ENCODE measurements around the gene KRTAP4-2. TPM values are rescaled to one million over a fixed set of nuclear protein-coding genes. Genes with fewer than 3 reads are reported as not detected.

Gene KRTAP4-2
- total and polyA plus RNA-seq, 2 of the 13 experiments (the other 11 are each of a cell fraction or from before 2014, with no cell fraction given): not detected

DNA sequence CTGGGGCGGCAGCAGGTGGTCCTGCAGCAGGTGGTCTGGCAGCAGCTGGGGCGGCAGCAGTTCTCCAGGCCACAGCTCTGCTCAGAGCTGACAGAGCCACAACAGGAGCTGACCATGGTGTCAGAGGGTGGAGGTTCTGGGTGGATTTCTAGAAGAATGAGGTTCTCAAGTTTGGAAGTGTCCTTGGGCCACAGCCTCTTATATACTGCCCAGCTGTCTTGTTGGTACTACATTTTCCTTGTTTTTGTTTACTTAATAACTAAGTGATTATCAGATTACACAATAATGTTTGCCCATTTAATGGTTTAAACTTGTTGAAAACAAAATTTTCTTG, 28.4 kb downstream of the KRTAP4-2 start, which contains the start of gene KRTAP4-5:
TSS of gene KRTAP4-5 (minus strand) at position 174 of the 334 bp plus-strand sequence. CDS start at position 116, 58 bp downstream.
- in situ Hi-C loops (cut with HindIII; ENCODE audit: extremely low pct_ligation_motif_present, low pct_unique_long_range_greater_than_20kb) (no loop called here), intact Hi-C loops (cut with micrococcal nuclease; ENCODE audit: unreplicated experiment) (no loop called here)
- Histone ChIP-seq H3K4me1 (ENCODE audit: insufficient read depth, low read length) (no peaks in the 10 kb centered on the region), H3K27ac (ENCODE audit: extremely low read length, insufficient read depth, low read length) (no peak within 1 kb of the TSS), H3K27me3 (ENCODE audit: control insufficient read depth in 1 of 2, insufficient read depth in 2 of 2, low read length in 2 of 2) (no peaks in the 10 kb centered on the region; a peak in 1 of 5 replicates), H3K4me2 (ENCODE audit: low read depth, low read length) (no peak within 1 kb of the TSS), H2AFZ (ENCODE audit: low read length) (no peak within 1 kb of the TSS), H3K36me3 (replicated peaks in 1 of 2; ENCODE audit: control insufficient read depth in 1 of 2, insufficient read depth in 2 of 2, low read length in 2 of 2) (no peaks in the 10 kb centered on the region), H3K4me3 (replicated peaks in 1 of 3; ENCODE audit: insufficient read depth in 1 of 3, low read depth in 2 of 3, low read length in 3 of 3) (no peak within 1 kb of the TSS), H4K20me1 (ENCODE audit: insufficient read depth, low read length) (no peaks in the 10 kb centered on the region), H3K9me3 (ENCODE audit: low read length) (no peaks in the 10 kb centered on the region), H3K9ac (ENCODE audit: insufficient read depth, low read depth, low read length) (no peak within 1 kb of the TSS), H3K79me2 (ENCODE audit: insufficient read depth, low read length) (no peaks in the 10 kb centered on the region)
- TF ChIP-seq SMAD9 (CRISPR knock-in tag; IDR thresholded peaks at IDR 0.05) (no peak), ZNF441 (CRISPR knock-in tag; IDR thresholded peaks at IDR 0.05; ENCODE audit: borderline replicate concordance) (no peak), FOXJ3 (CRISPR knock-in tag; IDR thresholded peaks at IDR 0.05; ENCODE audit: borderline replicate concordance) (no peak), AKAP8 (CRISPR knock-in tag; IDR thresholded peaks at IDR 0.05) (no peak), SMAD3 (CRISPR knock-in tag; IDR thresholded peaks at IDR 0.05) (no peak), ZSCAN21 (CRISPR knock-in tag; IDR thresholded peaks at IDR 0.05; ENCODE audit: borderline replicate concordance) (no peak), ZZZ3 (CRISPR knock-in tag; IDR thresholded peaks at IDR 0.05; ENCODE audit: borderline replicate concordance) (no peak), MED1 (CRISPR knock-in tag; IDR thresholded peaks at IDR 0.05) (no peak), BRD4 (CRISPR knock-in tag; IDR thresholded peaks at IDR 0.05) (no peak), ZNF18 (CRISPR knock-in tag; IDR thresholded peaks at IDR 0.05; ENCODE audit: insufficient replicate concordance) (no peak), ZKSCAN1 (IDR thresholded peaks at IDR 0.05; ENCODE audit: low read length) (no peak)
- TF ChIP-seq, protein P1, sequence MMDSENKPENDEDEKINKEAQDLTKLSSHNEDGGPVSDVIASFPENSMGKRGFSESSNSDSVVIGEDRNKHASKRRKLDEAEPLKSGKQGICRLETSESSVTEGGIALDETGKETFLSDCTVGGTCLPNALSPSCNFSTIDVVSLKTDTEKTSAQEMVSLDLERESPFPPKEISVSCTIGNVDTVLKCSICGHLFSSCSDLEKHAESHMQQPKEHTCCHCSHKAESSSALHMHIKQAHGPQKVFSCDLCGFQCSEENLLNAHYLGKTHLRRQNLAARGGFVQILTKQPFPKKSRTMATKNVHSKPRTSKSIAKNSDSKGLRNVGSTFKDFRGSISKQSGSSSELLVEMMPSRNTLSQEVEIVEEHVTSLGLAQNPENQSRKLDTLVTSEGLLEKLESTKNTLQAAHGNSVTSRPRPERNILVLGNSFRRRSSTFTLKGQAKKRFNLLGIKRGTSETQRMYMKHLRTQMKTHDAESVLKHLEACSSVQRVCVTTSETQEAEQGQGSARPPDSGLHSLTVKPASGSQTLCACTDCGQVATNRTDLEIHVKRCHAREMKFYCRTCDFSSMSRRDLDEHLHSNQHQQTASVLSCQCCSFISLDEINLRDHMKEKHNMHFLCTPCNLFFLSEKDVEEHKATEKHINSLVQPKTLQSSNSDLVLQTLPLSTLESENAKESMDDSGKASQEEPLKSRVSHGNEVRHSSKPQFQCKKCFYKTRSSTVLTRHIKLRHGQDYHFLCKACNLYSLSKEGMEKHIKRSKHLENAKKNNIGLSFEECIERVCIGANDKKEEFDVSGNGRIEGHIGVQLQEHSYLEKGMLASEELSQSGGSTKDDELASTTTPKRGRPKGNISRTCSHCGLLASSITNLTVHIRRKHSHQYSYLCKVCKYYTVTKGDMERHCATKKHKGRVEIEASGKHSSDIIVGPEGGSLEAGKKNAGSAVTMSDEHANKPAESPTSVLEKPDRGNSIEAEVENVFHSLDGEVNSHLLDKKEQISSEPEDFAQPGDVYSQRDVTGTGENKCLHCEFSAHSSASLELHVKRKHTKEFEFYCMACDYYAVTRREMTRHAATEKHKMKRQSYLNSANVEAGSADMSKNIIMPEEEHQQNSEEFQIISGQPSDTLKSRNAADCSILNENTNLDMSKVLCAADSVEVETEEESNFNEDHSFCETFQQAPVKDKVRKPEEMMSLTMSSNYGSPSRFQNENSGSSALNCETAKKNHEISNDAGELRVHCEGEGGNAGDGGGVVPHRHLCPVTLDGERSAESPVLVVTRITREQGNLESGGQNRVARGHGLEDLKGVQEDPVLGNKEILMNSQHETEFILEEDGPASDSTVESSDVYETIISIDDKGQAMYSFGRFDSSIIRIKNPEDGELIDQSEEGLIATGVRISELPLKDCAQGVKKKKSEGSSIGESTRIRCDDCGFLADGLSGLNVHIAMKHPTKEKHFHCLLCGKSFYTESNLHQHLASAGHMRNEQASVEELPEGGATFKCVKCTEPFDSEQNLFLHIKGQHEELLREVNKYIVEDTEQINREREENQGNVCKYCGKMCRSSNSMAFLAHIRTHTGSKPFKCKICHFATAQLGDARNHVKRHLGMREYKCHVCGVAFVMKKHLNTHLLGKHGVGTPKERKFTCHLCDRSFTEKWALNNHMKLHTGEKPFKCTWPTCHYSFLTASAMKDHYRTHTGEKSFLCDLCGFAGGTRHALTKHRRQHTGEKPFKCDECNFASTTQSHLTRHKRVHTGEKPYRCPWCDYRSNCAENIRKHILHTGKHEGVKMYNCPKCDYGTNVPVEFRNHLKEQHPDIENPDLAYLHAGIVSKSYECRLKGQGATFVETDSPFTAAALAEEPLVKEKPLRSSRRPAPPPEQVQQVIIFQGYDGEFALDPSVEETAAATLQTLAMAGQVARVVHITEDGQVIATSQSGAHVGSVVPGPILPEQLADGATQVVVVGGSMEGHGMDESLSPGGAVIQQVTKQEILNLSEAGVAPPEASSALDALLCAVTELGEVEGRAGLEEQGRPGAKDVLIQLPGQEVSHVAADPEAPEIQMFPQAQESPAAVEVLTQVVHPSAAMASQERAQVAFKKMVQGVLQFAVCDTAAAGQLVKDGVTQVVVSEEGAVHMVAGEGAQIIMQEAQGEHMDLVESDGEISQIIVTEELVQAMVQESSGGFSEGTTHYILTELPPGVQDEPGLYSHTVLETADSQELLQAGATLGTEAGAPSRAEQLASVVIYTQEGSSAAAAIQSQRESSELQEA (CRISPR knock-in tag; IDR thresholded peaks at IDR 0.05; ENCODE audit: not compliant biosample characterization): no peak
- TF ChIP-seq, protein P2, sequence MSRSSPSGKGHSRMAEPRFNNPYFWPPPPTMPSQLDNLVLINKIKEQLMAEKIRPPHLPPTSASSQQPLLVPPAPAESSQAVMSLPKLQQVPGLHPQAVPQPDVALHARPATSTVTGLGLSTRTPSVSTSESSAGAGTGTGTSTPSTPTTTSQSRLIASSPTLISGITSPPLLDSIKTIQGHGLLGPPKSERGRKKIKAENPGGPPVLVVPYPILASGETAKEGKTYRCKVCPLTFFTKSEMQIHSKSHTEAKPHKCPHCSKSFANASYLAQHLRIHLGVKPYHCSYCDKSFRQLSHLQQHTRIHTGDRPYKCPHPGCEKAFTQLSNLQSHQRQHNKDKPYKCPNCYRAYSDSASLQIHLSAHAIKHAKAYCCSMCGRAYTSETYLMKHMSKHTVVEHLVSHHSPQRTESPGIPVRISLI (CRISPR knock-in tag; IDR thresholded peaks at IDR 0.05; ENCODE audit: borderline replicate concordance): no peak
- ChIA-PET CTCF (ENCODE audit: low intra/inter-chr PET ratio, low total read pairs) (no interaction called here), POLR2A (no interaction called here)
- ATAC-seq: no peak
- FAIRE-seq: no peak
- DNase-seq (ENCODE audit: low spot score): no peak
- BruUV-seq (replicated peaks): no TSS peak
- WGBS (ENCODE audit: low lambda C conversion rate): 0% methylated on average over 1 of the region's 2 CpGs

Measured in HepG2 (cell line).